Measurements from ENCODE around the gene METTL16. TPM values are rescaled to one million over a fixed set of nuclear protein-coding genes. Genes with fewer than 3 reads are reported as not detected.

Gene METTL16
- total RNA-seq, 1 donor from 2014 or later: 38.6 TPM

DNA sequence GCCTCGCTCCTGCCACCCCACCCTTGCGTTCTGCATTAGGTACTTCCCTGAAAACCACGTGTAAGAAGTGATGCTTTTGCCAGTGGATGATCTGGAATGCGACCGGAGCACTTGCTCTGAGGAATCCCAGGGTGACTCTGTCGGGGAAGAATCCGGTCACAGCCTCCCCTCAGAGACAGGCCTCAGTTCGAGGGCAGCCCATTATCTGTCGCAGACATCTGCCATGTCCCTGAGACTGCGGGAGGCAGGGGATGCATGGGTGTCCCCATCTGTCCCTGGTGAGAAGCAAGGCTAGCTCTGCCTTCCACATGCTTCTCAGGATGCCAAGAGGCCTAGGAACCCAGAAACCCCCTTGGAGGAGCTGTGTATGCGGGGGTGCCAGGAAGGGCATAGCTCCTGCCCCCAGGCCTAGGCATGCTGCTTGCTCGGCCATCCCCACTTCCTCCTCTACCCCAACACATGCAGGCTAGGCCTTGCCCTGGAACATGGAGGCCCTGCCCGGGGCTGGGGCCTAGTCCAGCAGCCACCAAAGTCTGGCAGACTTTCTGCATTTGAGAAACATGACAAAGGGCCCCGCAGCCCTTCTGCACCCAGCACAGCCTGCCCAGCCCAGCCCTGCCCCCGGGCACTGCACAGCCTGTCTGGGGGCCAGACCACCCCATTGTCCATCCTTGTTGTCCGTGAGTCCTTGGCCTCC lies 131.3 kb downstream of the METTL16 start:
- DNase-seq: no peak

DNA sequence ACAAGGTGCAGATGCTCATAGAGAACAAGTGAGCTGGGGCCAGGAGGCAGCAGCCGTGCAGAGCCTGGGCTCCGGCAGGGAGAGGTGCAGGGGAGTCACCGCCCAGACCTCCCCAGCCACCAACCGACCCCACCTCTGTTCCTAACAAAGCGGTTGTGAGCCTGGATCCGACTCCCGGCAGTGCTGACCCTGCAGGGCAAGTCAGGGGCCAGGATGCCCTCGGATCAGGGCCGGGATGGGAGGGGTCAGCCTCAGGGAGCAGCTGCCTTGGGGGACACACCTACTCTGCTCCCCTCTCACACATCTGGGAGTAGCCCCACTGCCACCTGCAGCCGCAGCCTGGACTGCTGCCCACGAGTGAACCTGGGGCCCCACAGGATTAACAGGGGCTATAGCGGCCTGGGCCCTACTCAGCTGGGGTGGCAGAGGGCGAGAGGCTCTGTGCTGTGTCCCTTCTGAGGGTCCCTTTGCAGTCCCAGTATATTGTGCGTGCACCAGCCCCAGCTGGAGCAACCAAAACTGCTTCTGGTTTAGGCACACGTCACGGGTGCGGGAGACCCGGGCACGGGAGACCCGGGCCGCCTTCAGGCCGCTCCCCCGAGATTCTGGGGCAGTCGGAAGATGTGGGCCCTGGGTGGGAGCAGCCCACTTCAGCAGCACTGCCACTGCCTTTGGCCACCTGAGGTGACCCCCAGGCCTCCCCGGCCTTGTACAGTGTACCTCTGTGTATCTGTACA lies 132.0 kb downstream of the METTL16 start:
- DNase-seq: no peak

DNA sequence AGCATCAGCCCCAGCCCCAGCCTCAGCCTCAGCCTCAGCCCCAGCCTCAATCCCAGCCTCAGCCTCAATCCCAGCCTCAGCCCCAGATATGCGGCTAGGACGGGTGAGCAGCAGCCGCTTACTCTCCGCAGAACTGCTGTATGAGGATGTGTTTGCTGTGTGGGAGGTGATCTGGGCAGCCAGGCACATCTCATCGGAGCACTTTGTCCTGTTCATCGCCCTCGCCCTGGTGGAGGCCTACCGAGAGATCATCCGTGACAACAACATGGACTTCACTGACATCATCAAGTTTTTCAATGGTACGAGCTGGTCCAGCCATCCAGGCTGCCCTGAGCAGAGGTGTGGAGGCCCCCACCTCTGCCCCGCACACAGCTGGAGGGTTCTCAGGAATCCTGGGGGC lies 132.8 kb downstream of the METTL16 start:
- DNase-seq: no peak

- no peak for DNase-seq
Measured at GRCh38 chr17:2377659-2378058, 134.0 kb downstream of the METTL16 start.

DNA sequence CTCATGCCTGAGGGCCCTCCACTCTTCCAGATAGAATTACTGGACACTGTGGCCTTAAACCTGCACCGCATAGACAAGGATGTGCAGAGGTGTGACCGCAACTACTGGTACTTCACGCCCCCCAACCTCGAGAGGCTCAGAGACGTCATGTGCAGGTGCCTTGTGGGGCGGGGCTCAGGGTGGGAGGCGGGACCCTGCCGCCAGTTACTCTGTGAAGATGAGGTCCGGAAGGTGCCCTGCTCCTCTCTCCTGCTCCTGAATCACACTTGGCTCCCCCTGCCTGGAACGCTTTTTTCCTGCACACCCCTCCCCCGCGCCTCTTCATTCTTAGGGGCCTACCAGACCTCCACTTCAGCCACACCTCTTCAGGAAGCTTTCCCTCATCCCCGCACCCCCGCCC lies 135.6 kb downstream of the METTL16 start:
- DNase-seq: no peak

GRCh38 chr17:2375406-2375805 lies 136.3 kb downstream of the METTL16 start:
- DNase-seq: no peak

DNA sequence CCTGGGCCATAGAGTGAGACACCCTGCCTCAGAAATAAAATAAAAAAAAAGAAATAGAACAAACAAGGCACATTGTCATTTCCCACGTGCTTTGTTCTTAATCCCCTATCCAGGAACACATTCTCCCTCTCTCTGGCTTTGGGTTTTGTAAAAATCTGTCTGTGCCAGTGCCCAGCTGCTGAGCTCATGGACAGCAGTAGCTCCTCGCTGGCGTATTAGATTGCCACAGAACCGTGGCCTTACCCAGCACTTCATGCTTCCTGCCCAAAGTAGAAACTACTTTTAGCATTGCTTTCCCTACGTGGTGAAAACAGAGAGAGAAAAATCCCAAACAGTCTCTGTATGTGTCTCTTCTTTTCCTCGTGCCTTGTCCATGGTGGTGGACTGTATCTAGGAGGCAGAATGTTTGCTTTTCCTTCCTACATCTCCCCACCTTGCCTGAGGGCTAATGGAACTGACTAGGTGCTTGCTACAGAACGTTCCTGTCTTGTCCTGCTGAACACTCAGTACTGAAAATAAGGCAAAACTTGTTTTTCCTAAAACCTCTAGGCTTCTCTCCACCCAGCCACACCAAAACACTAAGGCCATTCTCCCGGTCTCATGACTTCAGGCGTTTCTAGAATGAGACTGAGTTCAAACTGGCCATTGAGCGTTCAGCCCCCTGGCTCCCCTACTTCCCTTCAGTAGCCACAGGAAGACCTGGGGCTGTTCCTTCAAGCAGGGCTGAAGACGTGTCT lies 137.0 kb downstream of the METTL16 start:
- DNase-seq: no peak

GRCh38 chr17:2373179-2373578 lies 138.5 kb downstream of the METTL16 start:
- DNase-seq: no peak

DNA sequence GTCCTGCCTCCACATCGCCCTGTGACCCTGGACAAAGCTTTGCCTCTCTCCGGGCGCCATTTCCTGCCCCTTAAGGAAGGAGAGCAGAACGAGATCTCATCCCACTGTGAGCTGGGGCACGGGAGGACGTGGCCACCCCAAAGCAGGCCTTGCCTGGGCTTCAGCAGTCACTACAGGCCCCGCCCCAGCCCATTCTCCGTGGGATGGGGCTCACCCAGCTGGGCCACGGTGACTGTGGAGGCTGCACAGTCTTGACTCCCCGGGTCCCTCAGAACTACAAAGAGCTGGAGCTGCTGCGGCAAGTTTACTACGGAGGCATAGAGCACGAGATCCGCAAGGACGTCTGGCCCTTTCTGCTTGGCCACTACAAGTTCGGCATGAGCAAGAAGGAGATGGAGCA lies 139.0 kb downstream of the METTL16 start:
- no peak for DNase-seq

GRCh38 chr17:2372180-2372579 lies 139.5 kb downstream of the METTL16 start:
- no peak for DNase-seq

DNA sequence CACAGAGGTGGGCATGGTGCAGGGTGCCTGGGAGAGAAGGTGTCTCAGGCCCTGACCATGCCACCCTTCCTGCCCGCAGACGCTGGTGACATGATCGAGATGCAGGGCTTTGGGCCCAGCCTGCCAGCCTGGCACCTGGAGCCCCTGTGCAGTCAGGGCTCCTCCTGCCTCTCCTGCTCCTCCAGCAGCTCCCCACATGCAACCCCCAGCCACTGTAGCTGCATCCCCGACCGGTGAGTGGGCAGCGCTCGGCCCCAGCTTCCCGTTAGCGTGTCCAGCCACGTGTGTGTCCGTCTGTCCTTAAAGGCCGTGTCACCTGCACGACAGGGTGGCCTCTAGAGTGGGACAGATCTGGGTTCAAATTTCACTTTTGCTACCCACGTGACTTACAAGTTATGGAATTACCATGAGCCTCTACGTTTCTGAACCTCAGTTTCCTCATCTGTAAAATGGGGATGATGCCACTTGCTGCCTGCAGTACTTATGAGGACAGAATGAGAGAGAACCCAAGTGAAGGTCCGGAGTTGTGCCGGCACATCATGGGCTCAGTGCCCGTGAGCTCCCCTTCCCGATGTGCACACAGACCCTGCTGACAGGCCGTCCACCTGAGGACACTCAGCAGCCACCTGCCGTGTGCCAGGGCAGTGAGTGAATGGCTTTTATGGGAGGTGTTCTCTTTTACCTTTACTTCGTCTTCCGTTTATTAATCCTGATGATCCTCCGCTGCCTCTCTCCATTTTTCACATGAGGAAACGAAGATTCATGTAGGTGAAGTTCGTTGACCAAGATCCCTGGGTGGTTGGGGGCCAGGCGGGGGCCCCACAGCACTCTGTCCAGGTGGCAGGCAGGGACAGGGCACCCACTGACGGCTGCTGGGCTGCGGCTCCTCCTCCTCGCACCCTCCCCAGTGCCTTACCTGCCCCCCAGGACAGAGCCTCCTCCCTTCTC lies 140.2 kb downstream of the METTL16 start:
- no peak for DNase-seq

DNA sequence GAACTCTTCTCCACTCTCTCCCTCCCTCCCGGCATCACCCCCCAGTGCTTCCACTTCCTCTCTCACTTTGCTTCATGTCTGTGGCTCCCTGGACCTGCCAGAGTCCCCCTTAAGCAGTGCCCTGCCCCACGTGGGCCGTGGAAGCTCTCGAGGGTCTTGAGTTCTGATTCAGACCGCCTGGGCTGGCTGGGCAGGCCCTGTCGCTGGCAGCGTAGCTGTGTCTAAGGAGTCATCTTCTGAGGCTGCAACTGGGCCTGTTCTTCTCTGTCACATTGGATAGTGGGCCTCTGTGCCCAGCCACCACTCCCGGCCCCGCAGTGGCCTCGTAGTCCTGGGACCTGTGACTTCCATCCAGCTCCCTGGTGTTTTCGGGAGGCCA lies 141.5 kb downstream of the METTL16 start:
- DNase-seq: no peak

- no peak for DNase-seq
Measured at GRCh38 chr17:2369551-2370210, 142.0 kb downstream of the METTL16 start.

- DNase-seq: no peak
Measured at GRCh38 chr17:2369039-2369438, 142.6 kb downstream of the METTL16 start.

DNA sequence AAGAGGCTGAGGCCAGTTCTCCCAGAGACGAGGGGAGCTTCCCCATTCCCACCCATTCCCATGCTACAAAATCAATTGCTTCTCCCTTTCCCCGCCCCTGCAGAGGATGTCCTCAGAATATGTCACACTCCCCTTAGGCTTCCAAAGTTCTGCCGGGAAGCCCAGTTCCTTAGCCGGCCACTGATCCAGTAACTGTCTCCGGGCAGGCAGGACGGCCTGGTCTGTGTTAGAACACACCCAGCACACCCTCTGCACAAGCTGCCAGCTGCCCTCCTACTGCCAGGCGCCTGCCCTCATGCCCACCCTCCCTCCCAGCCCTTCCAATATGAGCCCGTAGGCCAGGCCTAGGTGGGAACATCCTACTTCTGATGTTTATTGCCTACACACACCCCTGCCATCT lies 143.3 kb downstream of the METTL16 start:
- no peak for DNase-seq

DNA sequence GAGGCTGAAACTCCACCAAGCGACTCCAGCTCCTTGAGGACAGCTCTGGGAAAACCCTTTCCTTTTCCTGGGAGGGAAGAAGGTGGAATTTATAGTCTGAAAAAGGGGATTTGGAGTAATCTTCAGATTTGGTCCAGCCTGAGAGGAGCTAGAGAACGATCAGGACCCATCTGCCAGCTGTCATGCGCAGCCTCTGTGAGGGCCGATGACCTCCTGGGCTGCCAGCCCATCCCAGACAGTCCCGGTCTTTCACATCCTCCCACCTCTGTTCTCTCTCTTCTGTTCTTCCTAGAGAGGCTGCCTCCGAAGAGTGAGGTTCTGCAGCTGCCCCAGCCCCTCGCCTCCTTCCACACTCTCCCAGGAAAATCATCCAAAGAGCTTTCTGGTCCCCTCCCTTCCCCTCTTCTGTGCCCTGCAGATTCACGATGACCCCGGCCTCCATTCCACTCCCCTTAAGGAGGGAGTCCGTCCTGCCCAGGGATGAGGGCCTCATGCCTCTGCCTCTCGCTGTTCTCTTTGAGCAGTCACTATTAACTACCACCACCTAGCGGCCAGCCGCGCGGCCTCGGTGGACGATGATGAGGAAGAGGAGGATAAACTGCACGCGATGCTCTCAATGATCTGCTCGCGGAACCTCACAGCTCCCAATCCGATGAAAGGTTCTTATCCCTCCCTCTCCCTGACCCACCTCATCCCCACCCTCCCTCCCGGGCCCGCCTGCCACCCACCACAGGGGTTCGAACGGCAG lies 144.8 kb downstream of the METTL16 start:
- DNase-seq: no peak
